Activated CD4-positive, alpha-beta T cell treated with anti-CD3 and anti-CD28 coated beads, Interleukin-2, Interleukin-6, amounts not matched to agents 100 ng/mL and 50 ng/mL, durations not matched to agents 16 hours and 8 hours (primary cell): ENCODE measurements around the gene POU5F1.
"Not testable (repeated sequence)": the region's sequence is repeated elsewhere in the genome, so short reads cannot be mapped to it uniquely, and the experiment has no call there.

Experiments
- DNase-seq: peaks from one replicate; pipeline ENCODE4 v3.0.0-alpha.2; 2020

Gene POU5F1

DNA sequence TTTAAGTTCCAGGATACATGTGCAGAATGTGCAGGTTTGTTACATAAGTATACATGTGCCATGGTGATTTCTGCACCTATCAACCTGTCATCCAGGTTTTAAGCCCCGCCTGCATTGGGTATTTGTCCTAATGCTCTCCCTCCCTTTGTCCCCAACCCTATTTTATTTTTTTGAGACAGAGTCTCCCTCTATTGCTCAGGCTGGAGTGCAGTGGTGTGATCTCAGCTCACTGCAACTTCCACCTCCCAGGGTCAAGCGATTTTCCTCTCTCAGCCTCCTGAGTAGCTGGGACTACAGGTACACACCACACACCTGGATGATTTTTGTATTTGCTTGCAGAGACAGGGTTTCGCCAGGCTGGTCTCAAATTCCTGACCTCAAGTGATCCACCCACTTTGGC, 18.7 kb upstream of the POU5F1 start:
- not testable (repeated sequence) for DNase-seq

DNA sequence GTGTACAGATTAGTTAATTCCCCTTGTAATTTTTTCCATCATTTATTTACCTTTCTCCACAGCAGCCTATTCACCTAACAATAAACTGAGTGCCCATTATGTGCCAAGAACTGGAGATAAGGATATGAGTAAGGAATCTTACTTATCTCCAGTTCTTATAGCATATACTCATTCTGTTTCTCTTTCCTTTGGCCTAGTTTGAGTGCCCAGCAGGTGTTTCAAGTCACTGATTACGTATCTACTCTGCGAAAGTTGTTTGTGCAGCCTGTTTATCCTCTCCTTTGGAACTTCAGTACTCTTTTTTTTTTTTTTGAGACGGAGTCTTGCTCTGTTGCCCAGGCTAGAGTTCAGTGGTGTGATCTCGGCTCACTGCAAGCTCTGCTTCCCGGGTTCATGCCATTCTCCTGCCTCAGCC, 17.3 kb upstream of the POU5F1 start:
- DNase-seq, result no peak

DNA sequence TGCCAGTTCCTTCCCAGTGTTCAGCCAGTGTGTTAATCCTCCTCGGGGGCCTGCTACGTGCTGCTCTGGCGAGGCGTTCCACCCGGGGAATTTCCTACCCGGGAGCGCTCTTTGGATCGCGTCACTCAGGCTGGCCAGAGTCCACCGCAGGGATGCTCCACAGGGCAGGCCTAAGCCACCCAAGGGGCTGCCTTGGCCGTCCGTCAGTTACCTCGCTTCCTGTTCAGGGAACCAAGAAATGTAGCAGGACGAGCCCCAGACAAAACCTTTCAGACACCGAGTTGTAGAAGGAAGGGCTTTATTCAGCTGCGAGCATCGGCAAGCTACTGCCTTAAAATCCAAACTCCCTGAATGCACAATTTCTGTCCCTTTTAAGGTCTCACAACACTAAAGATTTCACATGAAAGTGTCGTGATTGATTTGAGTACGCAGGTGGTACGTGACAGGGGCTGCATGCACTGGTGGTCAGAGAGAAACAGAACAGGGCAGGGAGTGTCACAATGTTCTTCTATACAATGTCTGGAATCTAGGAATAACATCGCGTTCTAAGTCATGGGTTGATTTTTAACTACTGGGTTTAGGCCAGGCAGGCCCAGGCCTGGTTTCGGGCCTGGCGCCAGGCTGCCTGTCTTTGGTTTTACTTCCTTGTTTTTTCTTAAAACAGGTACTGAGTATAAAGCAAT, 15.7 kb upstream of the POU5F1 start:
- DNase-seq, result no peak

DNA sequence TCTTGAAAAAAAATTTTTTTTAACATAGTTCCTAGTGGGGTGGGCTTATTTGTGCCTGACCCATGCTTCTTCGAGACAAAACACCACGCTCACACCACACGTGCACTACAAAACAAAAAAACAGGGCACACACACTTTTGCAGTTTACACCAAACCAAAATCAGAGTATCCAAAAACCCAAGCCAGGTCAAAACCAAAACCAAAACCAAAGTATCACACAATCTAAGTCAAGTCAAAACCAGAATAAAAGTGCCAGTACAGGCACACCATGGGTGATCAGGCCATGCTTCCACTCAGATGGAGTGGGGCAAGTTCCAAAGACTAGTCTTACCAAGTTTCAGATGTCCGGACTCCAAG, 15.2 kb upstream of the POU5F1 start:
- peak; percentile 58 for DNase-seq

DNA sequence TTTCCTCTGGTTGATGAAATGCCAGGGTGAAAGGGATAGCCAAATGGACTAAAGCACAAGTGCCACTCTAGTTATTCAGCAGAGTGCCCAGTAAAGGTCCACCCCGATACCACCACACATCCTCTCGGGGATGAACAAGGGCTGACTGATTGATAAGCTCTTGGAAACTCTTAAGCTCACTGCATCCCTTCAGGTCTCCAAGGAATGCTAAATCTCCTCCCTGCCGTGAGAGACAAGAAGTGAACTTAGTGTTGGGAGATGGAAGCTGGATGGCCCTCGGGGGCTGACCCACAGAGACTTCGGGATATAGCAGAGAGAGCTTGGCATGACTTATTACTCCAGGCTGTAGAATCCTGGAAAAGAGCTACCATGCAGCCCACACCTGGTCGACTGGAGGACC, 13.4 kb upstream of the POU5F1 start:
- DNase-seq, result not testable (repeated sequence)

DNA sequence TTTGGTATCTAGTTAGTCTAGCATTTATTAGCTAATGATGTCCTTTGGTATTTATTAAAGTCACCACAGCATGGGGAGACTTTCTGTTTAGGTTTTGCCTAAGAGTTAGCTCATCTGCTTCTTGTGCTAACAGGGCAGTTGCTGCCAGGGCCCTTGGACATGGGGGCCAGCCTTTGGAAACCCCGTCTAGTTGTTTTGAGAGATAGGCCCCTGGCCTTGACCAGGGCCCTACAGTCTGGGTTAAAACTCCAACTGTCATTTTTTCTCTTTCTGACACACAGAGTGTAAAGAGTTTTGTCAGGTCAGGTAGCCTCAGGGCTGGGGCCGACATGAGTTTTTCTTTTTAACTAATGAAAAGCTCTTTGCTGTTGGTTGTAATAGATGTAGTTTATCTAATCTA, 12.8 kb upstream of the POU5F1 start:
- DNase-seq, result not testable (repeated sequence)

DNA sequence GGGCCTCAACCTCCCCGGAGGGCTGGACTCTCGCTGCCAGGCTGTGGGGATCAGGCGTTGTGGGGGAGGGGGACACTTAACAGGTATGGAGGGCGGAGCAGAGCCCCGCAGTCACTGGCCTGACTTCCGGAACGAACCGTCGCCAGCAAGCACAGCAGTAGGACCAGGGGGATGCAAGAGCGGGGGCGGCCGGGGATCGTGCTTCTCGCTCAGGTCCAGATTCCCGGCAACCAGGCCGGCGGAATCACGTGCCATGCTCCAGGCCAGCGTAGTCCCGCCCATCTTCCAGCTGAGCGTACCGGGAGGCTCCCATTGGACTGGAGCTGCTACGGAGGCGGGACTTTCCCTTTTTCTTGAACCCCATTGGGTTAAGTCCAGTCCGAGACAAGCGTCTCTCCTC, 10.0 kb upstream of the POU5F1 start:
- DNase-seq, result peak; percentile 80

DNA sequence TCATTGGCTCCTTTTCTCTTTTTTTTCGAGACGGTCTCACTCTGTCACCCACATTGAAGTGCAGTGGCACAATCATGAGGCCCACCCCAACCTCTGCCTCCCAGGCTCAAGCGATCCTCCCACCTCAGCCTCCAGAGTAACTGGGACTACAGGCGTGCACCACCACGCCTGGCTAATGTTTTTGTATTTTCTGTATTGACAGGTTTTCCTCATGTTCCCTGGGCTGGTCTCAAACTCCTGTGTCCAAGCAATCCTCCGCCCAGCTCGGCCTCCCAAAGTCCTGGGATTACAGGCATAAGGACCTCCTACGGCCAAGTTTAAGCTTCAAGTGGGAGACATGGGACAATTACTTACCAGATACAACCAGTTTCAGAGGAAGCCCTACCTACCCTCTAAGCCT, 9.4 kb upstream of the POU5F1 start:
- DNase-seq, result no peak

DNA sequence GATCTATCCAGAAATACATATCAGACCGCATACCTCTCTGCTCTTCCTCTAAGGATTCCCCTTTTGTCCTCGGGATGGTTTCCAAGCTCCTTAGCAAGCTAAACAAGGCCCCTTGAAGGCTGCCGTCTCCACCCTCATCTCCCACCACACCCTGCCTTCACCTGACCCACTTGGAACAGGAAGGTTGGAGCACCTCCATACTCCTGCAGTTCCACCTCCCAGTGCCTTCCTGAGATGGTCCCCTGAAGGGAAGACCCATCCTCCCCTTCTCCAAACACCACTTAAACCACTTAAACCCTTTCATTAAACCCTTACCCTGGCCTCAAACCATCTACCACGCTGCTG, 8.5 kb upstream of the POU5F1 start:
- no peak for DNase-seq

DNA sequence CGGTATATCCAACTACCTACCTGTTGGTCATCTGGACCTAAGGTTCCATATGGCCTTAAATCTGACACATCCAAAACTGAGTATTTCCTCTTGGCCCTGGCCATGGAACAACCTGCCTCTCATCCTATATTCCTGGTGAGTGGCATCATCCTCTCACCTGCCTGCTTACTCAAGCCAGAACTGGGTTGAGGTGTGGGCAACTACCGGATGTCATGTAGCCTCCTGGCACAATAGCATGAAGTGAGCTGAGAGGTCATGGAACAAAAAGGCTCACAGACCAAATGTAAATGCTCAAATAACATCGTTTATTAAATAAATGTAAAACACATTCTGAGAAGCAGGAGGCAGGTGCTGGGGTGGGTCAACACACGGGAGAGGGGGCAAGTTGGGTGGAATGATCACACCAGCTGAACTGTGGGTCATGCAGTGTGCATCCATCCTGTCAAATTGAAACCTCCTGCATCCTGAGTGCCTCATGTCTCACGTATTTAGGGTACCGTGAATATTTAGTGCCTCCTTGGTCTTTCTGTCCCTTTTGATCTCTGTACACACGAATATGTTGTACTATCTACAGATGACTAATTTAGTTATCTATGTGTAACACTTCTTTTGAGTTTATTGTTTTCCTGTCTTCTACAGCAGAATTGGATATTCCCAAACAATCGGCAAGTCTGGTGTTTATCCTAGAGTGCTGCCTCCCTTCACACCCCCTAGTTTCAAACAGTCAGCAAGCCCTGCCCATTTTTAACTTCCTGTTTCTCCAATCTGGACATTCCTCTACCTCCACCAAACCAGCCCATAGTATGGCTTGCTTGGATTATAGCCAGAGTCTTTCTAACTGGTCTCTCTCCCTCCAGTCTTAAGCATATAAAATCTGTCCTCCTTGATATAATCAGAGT, 7.9 kb upstream of the POU5F1 start:
- DNase-seq, result peak; percentile 55

DNA sequence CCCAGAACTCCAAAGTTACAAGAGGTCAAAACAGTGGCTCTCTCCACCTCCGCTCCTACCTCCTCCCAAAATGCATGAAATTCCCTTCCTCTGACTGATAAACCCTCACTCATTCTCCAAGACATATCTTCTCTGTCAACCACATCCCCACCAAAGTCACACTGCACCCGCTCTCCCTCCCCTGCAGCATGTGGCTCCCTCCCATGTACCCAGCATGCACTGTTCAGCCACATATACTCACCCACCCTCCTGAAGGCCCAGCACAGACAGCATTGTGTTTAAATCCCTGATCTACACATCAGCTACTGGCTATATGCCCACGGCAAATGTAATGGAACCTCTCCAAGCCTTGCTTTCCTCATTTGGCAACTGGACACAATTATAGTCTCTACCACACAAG, 5.5 kb upstream of the POU5F1 start:
- DNase-seq, result no peak

DNA sequence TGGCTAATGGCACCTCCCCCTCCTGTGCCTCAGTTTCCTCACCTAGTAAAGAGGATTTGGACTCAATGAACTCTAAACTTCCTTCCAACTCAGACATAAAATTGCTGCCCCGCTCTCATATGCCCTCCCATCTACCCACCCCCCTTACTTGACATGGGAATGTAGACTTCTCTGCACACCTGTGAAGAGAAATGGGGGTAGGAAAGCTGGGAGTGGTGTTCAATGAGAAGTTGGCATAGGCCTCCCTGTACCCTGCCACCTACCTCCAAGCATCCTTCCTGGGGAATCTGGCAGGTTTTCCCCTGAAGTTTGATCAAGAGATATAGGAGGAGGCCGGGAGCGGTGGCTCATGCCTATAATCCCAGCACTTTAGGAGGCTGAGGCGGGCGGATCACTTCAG, 3.9 kb upstream of the POU5F1 start:
- DNase-seq, result no peak

DNA sequence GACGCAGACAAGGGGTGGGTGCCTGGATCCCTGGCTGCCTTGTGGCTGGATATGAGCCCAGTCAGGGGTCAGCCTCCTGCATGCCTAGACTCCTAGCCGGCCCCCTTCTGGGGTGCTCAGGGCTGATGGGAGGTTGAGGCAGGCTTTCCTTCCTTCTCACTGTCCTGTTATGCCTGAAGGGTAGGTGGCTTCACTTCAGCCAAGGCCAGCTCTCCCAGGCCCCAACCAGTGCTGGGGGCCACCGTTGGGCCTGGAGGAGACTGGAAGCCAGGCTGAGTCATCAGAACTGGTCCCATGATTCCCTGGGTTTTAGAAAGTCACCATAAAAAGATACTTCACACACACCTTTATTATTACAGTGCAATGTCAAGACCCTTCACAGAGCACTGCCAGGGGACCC, 2.9 kb upstream of the POU5F1 start:
- DNase-seq, result no peak

DNA sequence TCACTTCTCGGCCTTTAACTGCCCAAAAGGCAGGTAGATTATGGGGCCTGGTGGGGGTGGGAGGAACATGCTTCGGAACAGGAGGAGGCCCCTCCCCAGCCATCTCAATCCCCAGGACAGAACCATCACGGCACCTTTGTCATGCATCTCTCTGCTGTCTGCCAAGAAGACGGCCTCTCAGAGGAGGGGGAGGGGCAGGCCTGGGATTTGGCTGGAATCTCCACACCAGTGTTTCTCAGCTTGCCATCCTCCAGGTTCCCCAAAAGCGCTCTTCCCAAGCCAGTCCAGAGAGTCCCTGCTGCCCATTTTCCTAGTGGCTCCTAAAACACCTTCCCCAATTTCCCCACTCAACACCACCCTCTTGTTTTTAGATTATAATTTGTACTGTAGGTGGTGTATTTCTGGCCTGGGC, 2.5 kb upstream of the POU5F1 start:
- DNase-seq, result no peak

DNA sequence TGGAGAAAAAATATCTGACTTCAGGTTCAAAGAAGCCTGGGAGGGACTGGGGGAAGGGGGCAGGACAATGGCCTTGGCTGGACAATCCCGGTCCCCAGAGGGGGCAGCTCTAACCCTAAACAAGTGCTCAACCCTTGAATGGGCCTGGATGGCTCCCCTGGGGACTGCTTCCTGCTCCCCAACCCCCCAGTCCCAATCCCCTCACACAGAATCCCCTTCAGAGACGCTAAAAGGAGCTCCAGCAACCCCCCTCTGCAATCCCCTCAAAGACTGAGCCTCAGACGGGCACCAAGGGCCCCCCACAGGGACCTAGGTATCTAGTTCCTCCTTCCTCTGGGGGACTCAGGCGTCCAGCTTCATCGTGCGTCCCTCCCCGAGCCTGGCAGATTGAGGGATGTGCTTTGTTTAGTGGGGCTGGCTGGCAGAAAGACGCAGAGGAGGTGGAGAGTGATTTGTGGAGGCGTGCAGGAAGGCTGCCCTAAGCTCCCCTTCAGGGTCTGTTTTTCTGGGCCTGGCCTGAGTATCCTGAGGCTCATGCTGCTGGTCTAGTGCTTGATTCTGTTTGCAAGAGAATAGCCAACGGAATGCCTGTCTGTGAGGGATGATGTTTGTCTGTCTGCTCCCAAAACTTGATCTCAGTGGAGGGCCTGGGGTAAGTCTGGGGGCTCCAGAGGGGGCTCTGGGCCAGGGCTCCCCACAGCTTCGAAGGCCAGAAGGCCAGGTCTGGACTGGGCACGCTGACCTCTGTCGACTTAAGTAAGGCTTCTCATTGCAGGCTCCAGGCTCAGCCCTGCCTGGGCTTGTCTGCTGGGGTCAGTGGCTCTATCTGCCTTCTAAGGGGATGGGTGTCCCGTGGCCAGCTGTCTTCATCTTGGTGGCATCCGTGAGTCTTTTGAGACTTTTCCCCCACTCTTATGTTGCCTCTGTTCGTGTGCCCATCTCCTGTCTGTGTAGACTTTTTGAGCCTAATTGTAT, 1.7 kb upstream of the POU5F1 start:
- no peak for DNase-seq

DNA sequence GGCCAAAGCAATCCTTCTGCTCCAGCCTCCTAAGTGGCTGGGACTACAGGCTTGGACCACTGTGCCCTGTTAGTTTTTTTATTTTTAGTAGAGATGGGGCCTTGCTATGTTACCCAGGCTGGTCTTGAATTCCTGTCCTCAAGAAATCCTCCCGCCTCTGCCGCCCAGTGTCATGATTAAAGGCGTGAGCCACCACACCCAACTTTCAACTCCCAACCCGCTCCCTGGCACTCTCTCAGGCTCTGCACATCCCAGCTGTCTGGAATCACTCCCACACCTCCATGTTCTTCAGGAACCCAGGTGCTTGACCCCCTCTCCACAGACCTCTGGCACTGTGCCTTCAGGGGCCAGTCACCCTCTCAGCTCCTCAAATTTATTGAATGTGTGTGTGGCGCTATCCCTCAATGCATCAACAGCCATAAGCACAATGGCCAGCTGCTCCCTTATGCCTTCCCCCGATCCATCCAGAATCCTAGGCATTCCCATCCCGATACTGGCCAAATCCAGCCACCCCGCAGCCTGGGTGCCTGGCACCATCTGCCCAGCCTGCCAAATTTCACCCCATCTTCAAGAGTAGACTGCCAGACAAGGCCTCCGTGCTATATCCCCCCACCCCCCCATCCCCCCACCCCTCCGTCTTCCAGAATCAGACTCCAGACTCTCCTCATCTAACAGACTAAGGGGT, 647 bp upstream of the POU5F1 start:
- DNase-seq, result no peak

DNA sequence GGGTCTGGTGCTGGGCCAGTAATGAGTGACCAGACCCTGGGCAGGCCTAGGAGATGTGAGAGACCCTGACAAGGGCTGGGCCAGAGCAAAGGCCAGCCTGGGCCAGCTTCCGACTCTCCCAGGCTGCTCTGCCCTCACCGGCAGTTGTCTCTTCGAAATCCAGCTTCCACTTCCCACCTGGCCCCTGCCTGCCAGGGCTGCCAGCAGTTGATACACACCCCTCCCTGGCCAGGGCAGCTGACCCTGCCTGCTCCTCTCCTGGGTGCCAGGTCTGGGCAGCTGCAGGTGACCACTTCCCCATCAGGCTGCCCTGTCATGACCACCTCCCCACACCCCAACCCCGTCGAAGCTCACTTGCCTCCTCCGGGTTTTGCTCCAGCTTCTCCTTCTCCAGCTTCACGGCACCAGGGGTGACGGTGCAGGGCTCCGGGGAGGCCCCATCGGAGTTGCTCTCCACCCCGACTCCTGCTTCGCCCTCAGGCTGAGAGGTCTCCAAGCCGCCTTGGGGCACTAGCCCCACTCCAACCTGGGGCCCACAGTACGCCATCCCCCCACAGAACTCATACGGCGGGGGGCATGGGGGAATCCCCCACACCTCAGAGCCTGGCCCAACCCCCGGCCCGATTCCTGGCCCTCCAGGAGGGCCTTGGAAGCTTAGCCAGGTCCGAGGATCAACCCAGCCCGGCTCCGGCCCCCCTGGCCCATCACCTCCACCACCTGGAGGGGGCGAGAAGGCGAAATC, 453 bp downstream of the POU5F1 start:
- not testable (repeated sequence) for DNase-seq

DNA sequence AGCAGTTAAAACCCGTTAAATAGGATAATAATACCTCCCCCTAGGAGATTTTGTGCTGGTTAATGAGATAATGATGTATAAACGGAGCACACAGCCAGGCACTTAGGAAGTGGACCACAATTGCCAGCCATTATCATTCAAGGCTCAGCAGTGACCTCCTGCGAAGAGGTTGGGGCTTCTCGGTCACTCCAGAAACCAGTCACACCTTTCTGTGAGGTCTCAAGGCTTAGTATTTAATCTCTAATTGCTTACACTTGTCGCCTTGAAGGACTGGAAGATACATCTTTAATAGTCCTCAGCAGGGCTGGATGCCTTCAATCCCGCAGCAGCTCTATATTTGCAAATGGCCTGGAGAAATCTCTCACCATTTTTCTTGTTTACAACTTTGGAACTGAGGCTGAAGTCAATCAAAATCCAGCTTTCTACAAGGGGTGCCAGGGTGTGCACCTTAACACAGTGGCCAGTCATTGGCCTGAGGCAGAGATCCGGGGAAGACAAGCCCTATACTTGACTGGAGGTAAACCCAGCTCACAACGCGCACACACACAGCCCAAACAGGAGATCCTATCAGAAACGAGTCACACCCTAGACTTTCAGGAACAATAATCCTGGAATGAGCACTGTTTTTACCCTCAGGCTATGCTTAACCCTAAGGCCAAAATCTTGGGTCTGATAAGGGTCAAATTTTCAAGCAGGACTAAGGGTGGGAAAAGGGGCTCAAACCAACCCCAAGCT, 1.2 kb downstream of the POU5F1 start:
- DNase-seq, result no peak

DNA sequence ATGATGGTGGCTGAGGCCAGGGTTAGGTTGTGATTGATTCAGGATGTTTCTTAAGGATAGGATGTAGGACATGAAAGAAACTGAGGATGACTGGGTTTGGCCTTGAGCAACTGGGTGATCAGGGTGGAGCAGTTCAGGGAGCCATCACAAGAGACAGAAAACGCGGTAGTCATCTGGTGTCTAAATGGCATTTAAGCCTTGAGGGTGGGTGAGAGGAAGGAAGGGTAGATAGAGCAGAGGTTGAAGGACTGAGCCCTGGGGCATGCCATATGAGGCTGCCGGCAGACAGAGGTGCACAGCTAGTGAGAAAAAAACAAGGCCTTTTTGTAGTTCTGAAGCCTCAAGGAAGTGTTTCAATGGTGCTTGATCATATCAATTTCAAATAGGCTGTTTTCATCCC, 1.9 kb downstream of the POU5F1 start:
- DNase-seq, result no peak

DNA sequence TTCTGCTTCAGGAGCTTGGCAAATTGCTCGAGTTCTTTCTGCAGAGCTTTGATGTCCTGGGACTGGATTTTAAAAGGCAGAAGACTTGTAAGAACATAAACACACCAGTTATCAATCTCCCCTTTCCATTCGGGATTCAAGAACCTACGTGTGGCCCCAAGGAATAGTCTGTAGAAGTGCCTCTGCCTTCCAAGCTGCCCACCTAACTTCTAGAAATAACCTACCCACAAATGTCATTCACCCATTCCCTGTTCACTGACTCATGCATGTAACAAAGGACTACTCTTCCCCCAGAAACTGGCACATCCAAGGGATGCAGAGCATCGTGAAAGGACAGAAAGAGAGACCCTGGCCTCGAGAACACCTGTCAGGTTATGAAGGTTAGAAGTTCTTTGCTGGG, 4.5 kb downstream of the POU5F1 start:
- DNase-seq, result no peak
